ENCODE results near the gene SH3PXD2B. TPM values are rescaled to one million over a fixed set of nuclear protein-coding genes. Genes with fewer than 3 reads are reported as not detected.

Gene SH3PXD2B
- total RNA-seq, 4 donors from 2014 or later = 13.7 to 27.1 (median 21.1) TPM

GRCh38 chr5:172473427-172473826, 19.1 kb upstream of the SH3PXD2B start:
- no peak for TF ChIP-seq POLR2A (IDR thresholded peaks at IDR 0.05)
- TF ChIP-seq, protein P1, sequence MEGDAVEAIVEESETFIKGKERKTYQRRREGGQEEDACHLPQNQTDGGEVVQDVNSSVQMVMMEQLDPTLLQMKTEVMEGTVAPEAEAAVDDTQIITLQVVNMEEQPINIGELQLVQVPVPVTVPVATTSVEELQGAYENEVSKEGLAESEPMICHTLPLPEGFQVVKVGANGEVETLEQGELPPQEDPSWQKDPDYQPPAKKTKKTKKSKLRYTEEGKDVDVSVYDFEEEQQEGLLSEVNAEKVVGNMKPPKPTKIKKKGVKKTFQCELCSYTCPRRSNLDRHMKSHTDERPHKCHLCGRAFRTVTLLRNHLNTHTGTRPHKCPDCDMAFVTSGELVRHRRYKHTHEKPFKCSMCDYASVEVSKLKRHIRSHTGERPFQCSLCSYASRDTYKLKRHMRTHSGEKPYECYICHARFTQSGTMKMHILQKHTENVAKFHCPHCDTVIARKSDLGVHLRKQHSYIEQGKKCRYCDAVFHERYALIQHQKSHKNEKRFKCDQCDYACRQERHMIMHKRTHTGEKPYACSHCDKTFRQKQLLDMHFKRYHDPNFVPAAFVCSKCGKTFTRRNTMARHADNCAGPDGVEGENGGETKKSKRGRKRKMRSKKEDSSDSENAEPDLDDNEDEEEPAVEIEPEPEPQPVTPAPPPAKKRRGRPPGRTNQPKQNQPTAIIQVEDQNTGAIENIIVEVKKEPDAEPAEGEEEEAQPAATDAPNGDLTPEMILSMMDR (IDR thresholded peaks at IDR 0.05) = no peak
- intact Hi-C loops (cut with DNase I) = no loop called here
- H3K9me3 ChIP-seq = no peaks in the 10 kb centered on the region

GRCh38 chr5:172469697-172470096, 15.4 kb upstream of the SH3PXD2B start:
- H3K4me3 ChIP-seq (replicated peaks in 1 of 3) = no peak overlapping the region
- no peaks in the 10 kb centered on the region for H3K36me3 ChIP-seq
- WGBS, 2 donors = 39 to 59% methylated on average over 7 of the region's 7 CpGs
- intact Hi-C loops (cut with DNase I) = no loop called here
- H3K9me3 ChIP-seq = no peaks in the 10 kb centered on the region
- H3K27me3 ChIP-seq = no peaks in the 10 kb centered on the region
- peaks cover 7 to 8% of the 10 kb centered on the region in 2 donors for H3K4me1 ChIP-seq
- TF ChIP-seq, protein P1 (IDR thresholded peaks at IDR 0.05) = no peak
- TF ChIP-seq POLR2A (IDR thresholded peaks at IDR 0.05) = no peak
- H3K27ac ChIP-seq = no peak overlapping the region
- no peak for DNase-seq

More at GRCh38 chr5:172473427-172473826, 19.1 kb upstream of the SH3PXD2B start:
- Histone ChIP-seq H3K4me3 (replicated peaks in 1 of 3) (no peak overlapping the region), H3K27ac (no peak overlapping the region), H3K27me3 (no peaks in the 10 kb centered on the region), H3K36me3 (no peaks in the 10 kb centered on the region), H3K4me1 (peaks cover 7 to 8% of the 10 kb centered on the region in 2 donors)
- no peak for DNase-seq
- 86 to 90% methylated on average over 5 of the region's 5 CpGs for WGBS, 2 donors

DNA sequence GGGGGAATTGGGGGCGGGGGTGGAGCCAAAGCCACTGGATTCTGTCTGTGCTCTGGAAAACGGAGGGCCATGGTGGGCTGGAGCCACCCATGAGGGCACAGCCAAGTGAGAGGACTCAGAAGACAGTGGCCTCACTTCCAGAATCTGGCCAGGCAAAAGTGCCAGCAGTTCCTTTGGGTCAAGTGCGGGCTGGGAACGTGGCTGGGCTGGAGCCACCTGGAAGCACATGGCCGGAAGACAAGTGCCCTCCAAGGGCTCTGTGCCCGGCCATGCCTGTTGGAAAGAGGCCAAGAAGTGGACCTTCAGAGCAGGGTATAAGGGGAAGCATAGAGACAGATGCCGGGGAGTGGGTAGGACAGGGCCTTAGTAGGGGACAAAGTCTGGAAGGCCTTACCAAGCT, 11.7 kb upstream of the SH3PXD2B start:
- no peaks in the 10 kb centered on the region for H3K36me3 ChIP-seq
- no peak overlapping the region for H3K27ac ChIP-seq
- intact Hi-C loops (cut with DNase I) = no loop called here
- DNase-seq = peak; percentile 77 to 80
- H3K4me3 ChIP-seq (replicated peaks in 1 of 3) = no peak overlapping the region
- H3K4me1 ChIP-seq = peaks cover 10 to 19% of the 10 kb centered on the region in 2 donors
- TF ChIP-seq, protein P1 (IDR thresholded peaks at IDR 0.05) = no peak
- no peak for TF ChIP-seq POLR2A (IDR thresholded peaks at IDR 0.05)
- no peaks in the 10 kb centered on the region for H3K9me3 ChIP-seq
- no peaks in the 10 kb centered on the region for H3K27me3 ChIP-seq
- WGBS, 2 donors = 40 to 54% methylated on average over 5 to 7 of the region's 7 CpGs

GRCh38 chr5:172463031-172463430, 8.7 kb upstream of the SH3PXD2B start:
- no peaks in the 10 kb centered on the region for H3K36me3 ChIP-seq
- peaks cover 11 to 25% of the 10 kb centered on the region in 2 donors for H3K4me1 ChIP-seq
- H3K27me3 ChIP-seq = no peaks in the 10 kb centered on the region
- H3K27ac ChIP-seq = peak overlapping the region; percentile 44 to 62 (median 56)
- no peaks in the 10 kb centered on the region for H3K9me3 ChIP-seq
- DNase-seq = peak; percentile 93
- WGBS, 2 donors = 37 to 48% methylated on average over 9 of the region's 9 CpGs
- intact Hi-C loops (cut with DNase I) = no loop called here
- TF ChIP-seq POLR2A (IDR thresholded peaks at IDR 0.05) = no peak
- TF ChIP-seq, protein P1 (IDR thresholded peaks at IDR 0.05) = no peak
- H3K4me3 ChIP-seq (replicated peaks in 1 of 3) = no peak overlapping the region

DNA sequence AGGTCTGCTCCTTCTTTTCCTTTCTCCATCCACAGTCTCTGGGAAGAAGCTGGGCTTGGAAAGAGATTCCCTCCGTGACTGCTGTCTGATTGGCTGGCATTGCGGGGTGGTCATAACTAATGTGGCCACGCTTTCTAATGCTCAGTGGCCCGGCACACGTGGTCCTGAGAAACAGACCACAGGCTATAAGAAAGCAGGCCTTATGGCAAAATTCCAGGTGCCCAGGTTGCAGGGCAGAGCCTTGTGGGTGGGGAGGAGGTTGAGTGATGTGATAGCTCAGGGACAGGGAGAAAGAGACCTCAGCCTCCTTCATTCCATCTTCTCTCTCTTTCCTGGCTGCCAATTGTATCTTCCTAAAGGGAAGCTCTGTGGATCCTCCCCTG, 5.4 kb upstream of the SH3PXD2B start:
- Histone ChIP-seq H3K27me3 (no peaks in the 10 kb centered on the region), H3K4me1 (peaks cover 22 to 46% of the 10 kb centered on the region in 2 donors), H3K36me3 (no peaks in the 10 kb centered on the region), H3K4me3 (replicated peaks in 1 of 3) (no peak overlapping the region), H3K9me3 (no peaks in the 10 kb centered on the region), H3K27ac (peak overlapping the region in 1 of 3 donors; percentile 47)
- intact Hi-C loops (cut with DNase I) = no loop called here
- DNase-seq = no peak
- WGBS, 2 donors = 91 to 92% methylated on average over 5 of the region's 5 CpGs
- no peak for TF ChIP-seq POLR2A (IDR thresholded peaks at IDR 0.05)
- TF ChIP-seq, protein P1 (IDR thresholded peaks at IDR 0.05) = no peak

Data from thyroid gland (tissue), 4 donors.